Kidney (tissue), 14 donors: ENCODE measurements around the gene SWAP70. TPM values are rescaled to one million over a fixed set of nuclear protein-coding genes. Genes with fewer than 3 reads are reported as not detected.

ENCODE experiments used
- DNase-seq, 5 donors: peaks; one replicate each; pipeline ENCODE4 v3.0.0-alpha.2; 2013 to 2020
- FAIRE-seq: peaks from 2 replicates; lab custom pipeline; 2012; peaks lifted over from hg19 to GRCh38; lab: Jason Lieb, UNC
- H3K27ac ChIP-seq, 2 donors: one replicate each; pipeline ENCODE4 v1.7.0; 2013; ENCODE audit warnings: low read depth in 2 of 2, low read length in 2 of 2, inconsistent platforms in 1 of 2
- H3K27me3 ChIP-seq: one replicate; pipeline ENCODE4 v1.7.1; 2013; ENCODE audit warnings: low read length, inconsistent platforms; ENCODE audit not compliant: control insufficient read depth, insufficient read depth
- H3K36me3 ChIP-seq, 3 donors: one replicate each; pipeline versions ENCODE4 v1.7.0 to v1.7.1; 2013; ENCODE audit warnings: low read length in 3 of 3, control low read depth in 1 of 3, inconsistent platforms in 1 of 3; ENCODE audit not compliant: insufficient read depth in 3 of 3, control insufficient read depth in 2 of 3
- H3K4me1 ChIP-seq, 3 donors: one replicate each; pipeline versions ENCODE4 v1.7.0 to v1.7.1; 2013; ENCODE audit warnings: low read length in 3 of 3, inconsistent platforms in 1 of 3, low read depth in 1 of 3; ENCODE audit not compliant: control insufficient read depth in 2 of 3, insufficient read depth in 2 of 3
- H3K4me3 ChIP-seq, 3 donors: one replicate each; pipeline versions ENCODE4 v1.7.0 to v1.8.1; 2013; ENCODE audit warnings: low read length in 3 of 3, control low read depth in 1 of 3, inconsistent platforms in 1 of 3
- H3K9ac ChIP-seq, 3 donors: one replicate each; pipeline versions ENCODE4 v1.7.0 to v1.7.1; 2013; ENCODE audit warnings: low read length in 3 of 3, control low read depth in 1 of 3, inconsistent platforms in 1 of 3
- H3K9me3 ChIP-seq, 3 donors: one replicate each; pipeline versions ENCODE4 v1.7.0 to v1.7.1; 2013; ENCODE audit warnings: low read length in 3 of 3, control low read depth in 1 of 3, inconsistent platforms in 1 of 3; ENCODE audit not compliant: control insufficient read depth in 2 of 3, insufficient read depth in 1 of 3
- CTCF ChIP-seq: IDR thresholded peaks from 3 replicates; pipeline ENCODE4 v1.5.1; 2012; ENCODE audit warnings: mild to moderate bottlenecking, moderate library complexity, borderline replicate concordance; ENCODE audit not compliant: insufficient read depth; ENCODE audit errors: extremely low read depth
- intact Hi-C: fragments of 100-400 bp; cut with DNase I; formaldehyde crosslinking; loops from one replicate; pipeline ENCODE4 v1.11.1; 2022
- polyA plus RNA-seq: library from polyadenylated mRNA; stranded (reverse); fragments of 350-450 nt; fragmentation: Illumina TruSeq; extraction: RNeasy Lipid Tissue Mini Kit (QIAGEN cat#74804); gene quantifications from one replicate; pipeline ENCODE4 v1.2.3, GENCODE V29; 2014; ENCODE audit warnings: low read depth, low replicate concordance; ENCODE audit not compliant: insufficient read depth
- total RNA-seq: library from RNA; stranded (reverse); fragmentation: NEBNext Ultra II Directional; extraction: Animal tissue kit (Norgen Biotek cat#: 25700); gene quantifications from one replicate; pipeline ENCODE4 v1.2.1, GENCODE V29; 2021
- donor health status: control.
- donor health status: control.
- donor health status: control.
- donor health status: control.
- donor health status: control.
- donor health status: DM: yes; HTN: yes; CAD: no.
- donor health status: Normal renal cell carcinoma (clear cell type).

SWAP70 gene
- total and polyA plus RNA-seq, 2 donors from 2014 or later: 11.1 to 61.0 TPM

- H3K9me3 ChIP-seq: no peaks in the 10 kb centered on the region
- no peak overlapping the region for H3K27ac ChIP-seq
- H3K27me3 ChIP-seq: no peaks in the 10 kb centered on the region
- TF ChIP-seq CTCF: no peak
- no peak for FAIRE-seq
- no peak for DNase-seq
- intact Hi-C loops: loop anchor here (10.0 kb wide), 1 partner anchor 128 kb away; no protein-coding TSS in a partner anchor
- H3K36me3 ChIP-seq: no peaks in the 10 kb centered on the region
- peaks cover 2 to 8% (median 7%) of the 10 kb centered on the region in 3 donors for H3K4me1 ChIP-seq
- H3K4me3 ChIP-seq: no peak overlapping the region
- no peak overlapping the region for H3K9ac ChIP-seq
Measured at GRCh38 chr11:9616858-9617257, 47.0 kb upstream of the SWAP70 start.

GRCh38 chr11:9617940-9618339, 45.9 kb upstream of the SWAP70 start:
- no peak for DNase-seq
- Histone ChIP-seq H3K27me3 (no peaks in the 10 kb centered on the region), H3K4me3 (no peak overlapping the region), H3K4me1 (peaks cover 0 to 7% (median 5%) of the 10 kb centered on the region in 3 donors), H3K27ac (no peak overlapping the region), H3K36me3 (no peaks in the 10 kb centered on the region), H3K9me3 (no peaks in the 10 kb centered on the region), H3K9ac (no peak overlapping the region)
- intact Hi-C loops: loop anchor here (10.0 kb wide), 1 partner anchor 127 kb away; no protein-coding TSS in a partner anchor
- TF ChIP-seq CTCF: no peak
- FAIRE-seq: no peak

- FAIRE-seq: no peak
- intact Hi-C loops: loop anchor here (10.0 kb wide), 1 partner anchor 126 kb away; no protein-coding TSS in a partner anchor
Measured at GRCh38 chr11:9619004-9619403, 44.9 kb upstream of the SWAP70 start.

More at GRCh38 chr11:9619004-9619403, 44.9 kb upstream of the SWAP70 start:
- H3K9me3 ChIP-seq: no peaks in the 10 kb centered on the region
- H3K27ac ChIP-seq: no peak overlapping the region
- no peak for DNase-seq
- no peaks in the 10 kb centered on the region for H3K36me3 ChIP-seq
- H3K27me3 ChIP-seq: no peaks in the 10 kb centered on the region
- TF ChIP-seq CTCF: no peak
- peaks cover 0 to 7% (median 2%) of the 10 kb centered on the region in 3 donors for H3K4me1 ChIP-seq
- H3K9ac ChIP-seq: no peak overlapping the region
- H3K4me3 ChIP-seq: no peak overlapping the region
